Neutrophil (primary cell): ENCODE measurements around the gene RIC8A.

ENCODE experiments used
- H3K27ac ChIP-seq: fragments of 200-600 bp; sonication (generic); 2 replicates; pipeline ENCODE4 v1.5.1; 2016; ENCODE audit warnings: mild to moderate bottlenecking, moderate library complexity
- H3K27me3 ChIP-seq: fragments of 200-600 bp; sonication (generic); 2 replicates; pipeline ENCODE4 v1.6.0; 2016; ENCODE audit warnings: mild to moderate bottlenecking
- H3K36me3 ChIP-seq: fragments of 200-600 bp; sonication (generic); 2 replicates; pipeline ENCODE4 v1.5.1; 2017
- H3K4me1 ChIP-seq, 2 experiments: fragments of 200-600 bp in 1 of 2; sonication (generic) in 1 of 2; 1 replicate in 1 of 2; 2 replicates in 1 of 2; pipeline versions ENCODE4 v1.5.1 to v1.6.1; 2013 to 2016; ENCODE audit warnings: low read depth in 1 of 2, low read length in 1 of 2, mild to moderate bottlenecking in 1 of 2, moderate library complexity in 1 of 2; ENCODE audit not compliant: control insufficient read depth in 1 of 2, insufficient read depth in 1 of 2
- H3K4me3 ChIP-seq, 2 experiments: fragments of 200-600 bp in 1 of 2; sonication (generic) in 1 of 2; 1 replicate in 1 of 2; 2 replicates in 1 of 2; pipeline ENCODE4 v1.5.1; 2013 to 2016; ENCODE audit warnings: low read depth in 1 of 2, low read length in 1 of 2, mild to moderate bottlenecking in 1 of 2, moderate library complexity in 1 of 2
- H3K9me3 ChIP-seq: fragments of 200-600 bp; sonication (generic); 2 replicates; pipeline ENCODE4 v1.5.1; 2016
- CTCF ChIP-seq: fragments of 200-600 bp; sonication (generic); IDR thresholded peaks from 2 replicates; pipeline ENCODE4 v1.5.1; 2016; ENCODE audit warnings: antibody characterized with exemption

The RIC8A gene

GRCh38 chr11:196786-197731 lies 10.4 kb upstream of the RIC8A start:
- H3K27ac ChIP-seq: no peak overlapping the region
- H3K4me1 ChIP-seq: peaks cover 7 to 9% of the 10 kb centered on the region in 2 experiments
- no peaks in the 10 kb centered on the region for H3K27me3 ChIP-seq
- TF ChIP-seq CTCF: no peak
- no peak overlapping the region for H3K4me3 ChIP-seq
- no peaks in the 10 kb centered on the region for H3K9me3 ChIP-seq
- H3K36me3 ChIP-seq: peaks cover 15% of the 10 kb centered on the region

- no peaks in the 10 kb centered on the region for H3K27me3 ChIP-seq
Observed at GRCh38 chr11:197741-198235, 9.7 kb upstream of the RIC8A start.

GRCh38 chr11:198236-198806 lies 9.2 kb upstream of the RIC8A start:
- H3K27me3 ChIP-seq: no peaks in the 10 kb centered on the region
- no peak overlapping the region for H3K27ac ChIP-seq
- H3K36me3 ChIP-seq: peaks cover 17% of the 10 kb centered on the region
- no peaks in the 10 kb centered on the region for H3K9me3 ChIP-seq
- no peak for TF ChIP-seq CTCF
- peaks cover 16 to 19% of the 10 kb centered on the region in 2 experiments for H3K4me1 ChIP-seq
- H3K4me3 ChIP-seq: no peak overlapping the region

More at GRCh38 chr11:197741-198235, 9.7 kb upstream of the RIC8A start:
- no peak overlapping the region for H3K4me3 ChIP-seq
- H3K4me1 ChIP-seq: peaks cover 15 to 16% of the 10 kb centered on the region in 2 experiments
- peaks cover 15% of the 10 kb centered on the region for H3K36me3 ChIP-seq
- no peak overlapping the region for H3K27ac ChIP-seq
- no peaks in the 10 kb centered on the region for H3K9me3 ChIP-seq
- TF ChIP-seq CTCF: no peak

GRCh38 chr11:199004-199581 lies 8.4 kb upstream of the RIC8A start:
- H3K4me1 ChIP-seq: peaks cover 16 to 19% of the 10 kb centered on the region in 2 experiments
- no peak overlapping the region for H3K4me3 ChIP-seq
- H3K36me3 ChIP-seq: peaks cover 25% of the 10 kb centered on the region
- H3K27me3 ChIP-seq: no peaks in the 10 kb centered on the region
- no peak overlapping the region for H3K27ac ChIP-seq
- H3K9me3 ChIP-seq: no peaks in the 10 kb centered on the region
- TF ChIP-seq CTCF: no peak

- H3K4me1 ChIP-seq: peaks cover 16 to 19% of the 10 kb centered on the region in 2 experiments
- H3K27ac ChIP-seq: no peak overlapping the region
- H3K27me3 ChIP-seq: no peaks in the 10 kb centered on the region
- no peaks in the 10 kb centered on the region for H3K9me3 ChIP-seq
- peaks cover 32% of the 10 kb centered on the region for H3K36me3 ChIP-seq
- TF ChIP-seq CTCF: no peak
- H3K4me3 ChIP-seq: no peak overlapping the region
Observed at GRCh38 chr11:199782-200181, 7.7 kb upstream of the RIC8A start.
